GM12872 (cell line): ENCODE results near the gene LAMB3.

Experiments used
- CTCF ChIP-seq: IDR thresholded peaks from 3 replicates; pipeline ENCODE4 v1.5.1; 2011; ENCODE audit warnings: low read depth, mild to moderate bottlenecking, low read length, moderate library complexity; ENCODE audit not compliant: insufficient read depth

LAMB3 gene

DNA sequence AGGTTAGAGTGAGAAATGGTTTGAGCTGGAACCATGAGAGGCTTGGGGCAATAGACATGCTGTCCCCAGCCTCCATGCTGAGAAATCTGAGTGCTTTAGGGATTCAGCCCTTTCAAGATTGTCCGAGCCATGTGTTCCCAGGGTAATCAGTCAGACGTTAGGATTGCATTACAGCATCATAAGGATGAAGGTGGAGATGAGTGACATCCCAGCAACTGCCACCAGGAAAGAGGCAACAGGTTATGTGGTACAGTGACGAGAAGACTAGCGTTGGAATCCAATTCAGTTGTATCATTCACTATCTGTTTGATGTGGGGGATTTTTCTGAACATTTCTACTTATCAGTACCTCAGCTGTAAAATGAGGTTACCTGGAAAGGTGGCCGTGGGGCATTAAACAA is 67.0 kb downstream of the LAMB3 start:
- no peak for TF ChIP-seq CTCF

- TF ChIP-seq CTCF: no peak
These were observed 68.0 kb downstream of the LAMB3 start for GRCh38 chr1:209584231-209584672.

- TF ChIP-seq CTCF: no peak
These were observed 68.8 kb downstream of the LAMB3 start, which contains the start of gene CAMK1G for GRCh38 chr1:209583408-209583807. TSS of gene CAMK1G (plus strand) at chr1:209583714. CDS start at chr1:209594984, 11,270 bp downstream.

- TF ChIP-seq CTCF: no peak
These were observed 71.6 kb downstream of the LAMB3 start for GRCh38 chr1:209580577-209580976.

DNA sequence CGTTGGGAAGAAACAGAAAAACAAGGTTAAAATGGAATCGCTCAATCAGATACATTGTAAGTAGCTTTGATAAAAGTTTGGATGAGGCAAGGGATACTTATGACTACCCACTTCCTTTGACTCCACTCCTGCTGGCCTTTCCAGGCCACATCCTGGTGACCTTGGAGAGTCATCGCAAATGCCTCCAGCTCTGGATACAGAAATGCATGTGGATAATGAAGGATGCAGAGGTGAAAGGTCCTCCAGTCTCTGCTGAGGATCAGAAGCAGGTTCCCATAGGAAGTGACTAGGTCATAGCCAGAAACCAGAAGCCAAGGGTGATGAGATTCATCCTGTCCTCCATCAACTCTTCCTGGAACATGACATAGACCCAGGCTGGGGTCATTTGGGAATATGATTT is 74.9 kb downstream of the LAMB3 start:
- no peak for TF ChIP-seq CTCF

- peak; percentile 96 for TF ChIP-seq CTCF
These were observed 75.6 kb downstream of the LAMB3 start for GRCh38 chr1:209576392-209577197.

- TF ChIP-seq CTCF: no peak
These were observed 81.5 kb downstream of the LAMB3 start for GRCh38 chr1:209570743-209571142.
